HG03575 (cell line): ENCODE measurements around the gene COA8.

Source experiments
- ATAC-seq: cut with Tn5 transposase; IDR thresholded peaks from one replicate; pipeline ENCODE4 v1.9.1; 2021; ENCODE audit not compliant: unreplicated experiment, insufficient number of reproducible peaks, low FRiP score; ENCODE audit errors: extremely low read depth

COA8 gene

GRCh38 chr14:103562429-103563225 is at the start of gene COA8, which contains the start of gene BAG5:
COA8 (plus strand) TSS chr14:103562960; CDS start chr14:103563002, 42 bp downstream.
BAG5 (minus strand) TSS chr14:103562657; CDS start chr14:103561164, 1,493 bp downstream.
- no peak for ATAC-seq

GRCh38 chr14:103514596-103515421 is 48.0 kb upstream of the COA8 start:
- no peak for ATAC-seq

GRCh38 chr14:103516426-103517173 is 46.2 kb upstream of the COA8 start:
- no peak for ATAC-seq

GRCh38 chr14:103517174-103517566 is 45.6 kb upstream of the COA8 start:
- ATAC-seq = no peak

- no peak for ATAC-seq
Measured at GRCh38 chr14:103517721-103518421, 44.9 kb upstream of the COA8 start.

- ATAC-seq = no peak
Measured at GRCh38 chr14:103518422-103519042, 44.2 kb upstream of the COA8 start.

- ATAC-seq = no peak
Measured at GRCh38 chr14:103519043-103519836, 43.5 kb upstream of the COA8 start.

- no peak for ATAC-seq
Measured at GRCh38 chr14:103519837-103520212, 42.9 kb upstream of the COA8 start.

GRCh38 chr14:103520269-103520656 is 42.5 kb upstream of the COA8 start:
- no peak for ATAC-seq

- no peak for ATAC-seq
Measured at GRCh38 chr14:103520657-103521437, 41.9 kb upstream of the COA8 start.

GRCh38 chr14:103521438-103521950 is 41.3 kb upstream of the COA8 start:
- no peak for ATAC-seq

GRCh38 chr14:103521951-103522563 is 40.7 kb upstream of the COA8 start:
- ATAC-seq = no peak

- ATAC-seq = no peak
Measured at GRCh38 chr14:103522649-103523574, 39.8 kb upstream of the COA8 start, which contains the start of gene CKB. CKB (minus strand) TSS chr14:103522830; CDS start chr14:103522493, 337 bp downstream.

GRCh38 chr14:103523575-103523954 is 39.2 kb upstream of the COA8 start:
- ATAC-seq = no peak
